Thyroid gland (tissue), 4 donors: Measurements from ENCODE around the gene ZNF701.
"Not testable (repeated sequence)": the region's sequence is repeated elsewhere in the genome, so short reads cannot be mapped to it uniquely, and the experiment has no call there.

ENCODE experiments used
- CTCF ChIP-seq, 6 experiments: fragments of 200-600 bp in 3 of 6; fragments of 450-650 bp in 3 of 6; sonication (generic) in 3 of 6; IDR thresholded peaks; one replicate each; pipeline ENCODE4 v1.5.1; 2016 to 2019; ENCODE audit warnings: antibody characterized with exemption in 6 of 6, mild to moderate bottlenecking in 2 of 6, inconsistent platforms in 1 of 6, moderate library complexity in 1 of 6
- POLR2A ChIP-seq, 2 donors: fragments of 450-650 bp; IDR thresholded peaks; one replicate each; pipeline ENCODE4 v1.6.1; 2017; ENCODE audit warnings: antibody characterized with exemption in 2 of 2, mild to moderate bottlenecking in 2 of 2, moderate library complexity in 1 of 2

GRCh38 chr19:52542541-52542940, 27.5 kb upstream of the ZNF701 start:
- TF ChIP-seq CTCF, POLR2A (IDR thresholded peaks at IDR 0.05): not testable (repeated sequence)
